ENCODE measurements around the gene WASHC2C.
"Not testable (repeated sequence)": the region's sequence is repeated elsewhere in the genome, so short reads cannot be mapped to it uniquely, and the experiment has no call there.

Gene WASHC2C

GRCh38 chr10:45763037-45763436, 36.0 kb downstream of the WASHC2C start:
- DNase-seq = not testable (repeated sequence)

GRCh38 chr10:45768334-45768733, 41.3 kb downstream of the WASHC2C start:
- DNase-seq = not testable (repeated sequence)

DNA sequence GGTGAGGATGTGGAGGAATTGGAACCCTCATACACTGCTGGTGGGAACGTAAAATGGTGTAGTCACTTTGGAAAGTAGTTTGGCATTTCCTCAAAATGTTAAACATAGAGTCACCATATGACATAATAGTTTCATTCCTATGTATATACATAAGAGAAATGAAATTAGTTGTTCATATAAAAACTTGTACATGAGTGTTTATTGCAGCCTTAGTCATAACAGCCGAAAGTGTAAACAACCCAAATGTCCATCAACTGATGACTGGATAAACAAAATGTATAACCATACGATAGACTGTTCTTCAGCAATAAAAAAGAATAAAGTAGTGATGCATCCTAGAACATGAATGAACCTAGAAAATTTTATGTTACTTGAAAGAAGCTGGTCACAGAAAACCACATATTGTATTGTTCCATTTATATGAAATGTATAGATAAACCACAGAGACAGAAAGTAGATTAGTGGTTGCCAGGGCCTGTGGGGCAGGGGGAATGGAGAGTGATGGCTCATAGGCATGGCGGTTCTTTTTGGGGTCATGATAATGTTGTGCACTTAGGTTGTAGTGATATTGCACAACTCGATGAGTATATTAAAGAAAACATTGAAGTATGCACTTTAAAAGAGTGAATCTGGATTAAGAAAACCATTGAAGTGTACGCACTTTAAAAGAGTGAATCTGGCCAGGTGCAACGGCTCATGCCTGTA, 44.8 kb downstream of the WASHC2C start:
- not testable (repeated sequence) for DNase-seq

- not testable (repeated sequence) for DNase-seq
Measured at GRCh38 chr10:45786217-45786616, 59.2 kb downstream of the WASHC2C start.

- not testable (repeated sequence) for DNase-seq
Measured at GRCh38 chr10:45787212-45787741, 60.2 kb downstream of the WASHC2C start.

DNA sequence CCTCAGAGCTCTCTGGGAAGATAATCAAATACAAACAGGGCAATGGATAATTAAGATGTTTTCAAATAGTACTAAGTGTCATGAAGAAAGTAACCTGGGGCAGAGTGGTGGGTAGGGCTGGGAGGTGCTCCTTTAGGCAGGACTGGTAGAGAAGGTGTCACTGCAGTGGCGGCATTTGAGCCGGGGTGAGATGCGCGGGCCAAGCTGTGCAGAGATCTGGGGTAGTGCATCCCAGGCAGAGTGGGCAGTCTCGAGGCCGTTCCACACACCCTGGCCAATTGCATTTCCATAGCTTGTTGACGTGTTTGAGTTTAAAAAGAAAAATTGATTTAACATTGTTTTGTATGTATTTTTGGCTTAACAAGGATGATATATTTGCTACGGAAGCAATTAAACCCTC, 62.9 kb downstream of the WASHC2C start:
- not testable (repeated sequence) for DNase-seq

GRCh38 chr10:45790694-45791426, 63.8 kb downstream of the WASHC2C start:
- not testable (repeated sequence) for DNase-seq

DNA sequence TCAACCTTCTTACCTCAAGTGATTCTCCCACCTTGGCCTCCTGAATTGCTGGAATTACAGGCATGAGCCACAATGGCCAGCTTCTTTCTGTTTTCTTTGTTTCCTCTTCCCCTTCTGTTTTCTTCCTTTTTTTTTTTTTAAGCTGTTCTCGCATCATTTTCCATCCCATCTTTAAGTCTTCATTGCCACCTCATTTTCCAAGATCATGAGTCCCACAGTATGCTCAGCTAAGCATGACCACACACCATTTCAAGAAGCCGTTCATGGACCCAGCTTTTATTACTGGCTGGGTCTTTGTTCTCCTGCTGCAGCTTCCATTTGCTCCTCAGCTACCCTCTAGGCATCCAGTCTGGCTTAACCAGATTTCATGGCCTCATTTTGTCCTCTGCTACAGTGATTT, 67.7 kb downstream of the WASHC2C start:
- DNase-seq = not testable (repeated sequence)

DNA sequence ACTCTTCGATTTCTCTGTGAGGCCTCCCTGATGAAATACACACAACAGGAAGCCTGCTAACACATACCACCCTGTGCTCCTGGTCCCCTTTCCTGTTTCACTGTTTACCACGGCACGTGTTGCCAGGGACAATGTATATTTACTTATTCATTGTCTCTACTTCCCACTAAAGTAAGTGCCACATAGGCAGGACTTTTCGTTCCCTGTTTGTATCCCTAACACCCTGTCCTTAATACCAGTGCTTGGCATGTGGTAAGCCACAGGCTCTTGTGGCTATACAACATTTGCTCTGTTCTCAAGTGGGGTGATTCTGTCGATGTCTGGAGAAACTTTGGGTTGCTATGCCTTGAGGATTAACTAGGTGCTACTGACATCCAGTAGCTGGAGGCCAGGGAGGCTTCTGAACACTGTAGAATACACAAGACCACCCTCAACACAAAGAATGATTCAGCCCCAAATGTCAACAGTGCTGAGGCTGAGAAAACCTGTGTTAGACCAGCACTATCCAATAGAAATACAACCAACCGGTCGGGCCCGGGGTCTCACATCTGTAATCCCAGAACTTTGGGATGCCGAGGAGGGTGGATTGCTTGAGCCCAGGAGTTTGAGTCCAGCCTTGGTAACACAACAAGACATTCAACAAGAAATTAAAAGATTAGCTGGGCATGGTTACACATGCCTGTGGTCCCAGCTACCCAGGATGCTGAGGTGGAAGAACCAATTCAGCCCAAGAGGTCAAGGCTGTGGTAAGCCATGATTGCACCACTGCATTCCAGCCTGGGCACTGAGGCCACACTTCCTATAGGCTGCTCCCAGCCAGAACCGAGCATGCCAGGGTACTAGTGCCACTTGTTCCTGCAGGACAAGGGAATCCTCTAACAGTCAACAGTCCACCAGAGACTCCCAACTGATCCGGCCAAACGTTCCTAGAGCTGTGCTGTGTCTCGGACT, 76.3 kb downstream of the WASHC2C start:
- peak; percentile 26 to 46 (median 38) for DNase-seq

DNA sequence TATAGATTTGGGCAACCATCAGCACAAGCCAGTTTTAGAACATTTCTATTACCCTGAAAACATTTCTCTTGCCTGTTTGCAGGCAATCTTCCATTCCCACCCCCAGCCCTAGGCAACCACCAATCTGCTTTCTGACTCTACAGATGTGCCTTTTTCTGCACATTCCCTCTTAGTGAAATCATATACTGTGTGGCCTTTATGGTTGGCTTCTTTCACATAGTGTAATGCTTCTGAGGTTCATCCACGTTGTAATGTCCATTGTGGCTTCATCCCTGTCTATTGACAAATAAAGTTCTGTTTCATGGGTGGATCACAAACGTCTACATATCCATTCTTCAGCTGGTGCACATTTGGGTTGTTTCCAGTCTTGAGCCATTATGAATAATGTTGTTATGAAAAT, 77.9 kb downstream of the WASHC2C start:
- not testable (repeated sequence) for DNase-seq

GRCh38 chr10:45809837-45810236, 82.8 kb downstream of the WASHC2C start:
- no peak for DNase-seq

DNA sequence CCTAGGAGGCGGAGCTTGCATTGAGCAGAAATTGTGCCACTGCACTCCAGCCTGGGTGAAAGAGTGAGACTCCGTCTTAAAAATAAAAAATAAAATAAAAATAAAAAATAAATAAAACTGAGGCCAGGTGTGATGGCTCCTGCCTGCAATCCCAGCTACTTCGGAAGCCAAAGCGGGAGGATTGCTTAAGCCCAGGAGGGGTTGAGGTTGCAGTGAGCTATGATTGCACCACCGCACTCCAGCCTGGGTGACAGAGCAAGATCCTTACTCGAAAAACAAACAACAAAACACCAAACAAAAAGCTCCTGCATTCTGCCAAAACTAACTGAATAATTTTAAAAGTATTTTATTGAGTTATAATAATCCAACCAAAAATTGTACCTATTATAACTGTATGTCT, 84.0 kb downstream of the WASHC2C start:
- peak in 3 of 4 experiments; percentile 11 to 47 (median 19) for DNase-seq

GRCh38 chr10:45812959-45813358, 85.9 kb downstream of the WASHC2C start:
- not testable (repeated sequence) for DNase-seq

DNA sequence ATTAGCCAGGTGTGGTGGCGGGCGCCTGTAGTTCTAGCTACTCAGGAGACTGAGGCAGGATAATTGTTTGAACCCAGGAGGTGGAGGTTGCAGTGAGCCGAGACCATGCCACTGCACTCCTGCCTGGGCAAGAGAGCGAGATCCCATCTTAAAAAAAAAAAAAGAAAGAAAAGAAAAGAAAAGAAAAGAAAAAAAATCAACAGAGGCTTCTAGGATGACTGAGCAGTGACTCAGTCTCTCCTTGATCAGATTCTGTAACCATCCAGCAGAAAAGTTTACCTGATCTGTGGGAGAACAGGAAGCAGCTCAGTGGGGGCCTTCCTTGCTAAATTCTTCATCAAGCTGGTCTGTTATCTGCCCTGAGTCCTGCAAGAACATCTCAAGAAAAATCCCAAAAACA, 87.1 kb downstream of the WASHC2C start:
- DNase-seq = not testable (repeated sequence)

GRCh38 chr10:45817130-45817859, 90.2 kb downstream of the WASHC2C start:
- DNase-seq = no peak

DNA sequence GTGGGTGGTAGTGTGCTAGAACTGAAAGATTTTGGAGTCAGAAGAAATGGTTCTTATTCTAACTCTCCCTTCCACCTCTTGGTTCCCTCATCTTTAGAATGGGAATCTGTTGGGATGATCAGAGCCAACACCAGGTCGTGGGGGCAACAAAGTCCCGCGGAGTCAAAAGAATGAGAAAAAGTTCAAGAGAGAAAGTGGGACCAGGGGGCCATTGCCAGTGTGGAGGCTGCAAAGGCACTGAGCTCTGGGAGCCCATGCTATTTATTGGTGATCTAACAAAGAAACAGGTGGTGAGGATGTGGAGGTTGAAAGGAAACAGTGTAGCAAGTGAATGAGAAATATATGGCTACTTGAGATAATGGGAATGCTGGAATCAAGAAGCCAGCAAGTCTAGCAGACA, 90.8 kb downstream of the WASHC2C start:
- no peak for DNase-seq

DNA sequence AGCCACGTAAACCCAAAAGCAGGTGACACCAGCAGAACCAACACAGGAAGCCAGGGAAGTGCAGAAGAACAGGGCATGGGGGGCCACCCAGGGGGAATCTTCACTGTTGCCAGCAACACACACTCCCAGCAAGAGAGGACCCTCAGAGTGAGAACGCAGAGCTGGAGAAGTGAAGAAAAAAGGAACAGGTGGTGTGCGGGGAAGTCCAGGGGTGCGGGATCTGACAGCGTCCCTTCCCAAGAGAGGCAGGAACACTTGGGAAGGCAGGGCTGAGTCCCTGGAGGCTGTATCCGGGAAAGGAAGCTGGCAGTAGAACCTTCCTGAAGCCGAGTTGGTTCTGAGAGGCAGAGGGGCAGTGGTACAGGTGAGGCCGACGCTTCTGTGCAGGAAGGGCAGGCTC, 92.5 kb downstream of the WASHC2C start:
- no peak for DNase-seq

DNA sequence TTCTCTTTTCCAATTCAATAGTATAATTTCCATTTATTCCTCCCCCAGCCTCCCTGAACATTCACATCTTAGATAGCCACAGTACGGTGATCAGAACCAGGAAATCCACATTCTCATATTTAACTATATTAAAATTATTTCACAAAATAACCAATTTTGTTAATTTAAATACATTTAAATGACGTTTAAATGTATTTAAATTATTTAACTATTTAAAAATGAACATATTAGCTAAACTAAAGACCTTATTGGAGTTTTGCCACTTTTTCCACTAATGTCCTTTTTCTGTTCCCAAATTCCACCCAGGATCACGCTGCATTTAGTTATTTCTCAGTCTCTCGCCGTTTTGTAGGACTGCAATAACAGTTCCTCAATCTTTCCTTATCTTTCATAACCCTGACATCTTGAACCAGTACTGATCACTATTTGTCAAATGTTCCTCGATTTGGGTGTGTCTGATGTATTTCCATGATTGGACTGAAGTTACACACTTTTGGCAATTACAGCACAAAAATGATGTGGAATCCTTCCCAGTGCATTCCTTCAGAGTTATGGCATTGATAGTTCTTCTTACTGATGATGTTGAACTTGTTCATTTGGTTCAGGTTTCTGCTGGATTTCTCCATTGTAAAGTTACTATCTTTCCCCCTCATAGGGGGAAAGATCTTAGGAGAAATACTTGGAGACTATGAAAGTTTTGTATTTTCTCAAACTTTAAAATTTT, 93.2 kb downstream of the WASHC2C start:
- DNase-seq = not testable (repeated sequence)

GRCh38 chr10:45822918-45823317, 95.9 kb downstream of the WASHC2C start:
- DNase-seq = not testable (repeated sequence)

Measured in suppressor macrophage (primary cell).